GM19372 (cell line): ENCODE results near the gene CPM.

Experiments used
- ATAC-seq: cut with Tn5 transposase; IDR thresholded peaks from one replicate; pipeline ENCODE4 v1.9.1; 2021; ENCODE audit warnings: mild to moderate bottlenecking, low read depth, moderate library complexity; ENCODE audit not compliant: unreplicated experiment

CPM gene

DNA sequence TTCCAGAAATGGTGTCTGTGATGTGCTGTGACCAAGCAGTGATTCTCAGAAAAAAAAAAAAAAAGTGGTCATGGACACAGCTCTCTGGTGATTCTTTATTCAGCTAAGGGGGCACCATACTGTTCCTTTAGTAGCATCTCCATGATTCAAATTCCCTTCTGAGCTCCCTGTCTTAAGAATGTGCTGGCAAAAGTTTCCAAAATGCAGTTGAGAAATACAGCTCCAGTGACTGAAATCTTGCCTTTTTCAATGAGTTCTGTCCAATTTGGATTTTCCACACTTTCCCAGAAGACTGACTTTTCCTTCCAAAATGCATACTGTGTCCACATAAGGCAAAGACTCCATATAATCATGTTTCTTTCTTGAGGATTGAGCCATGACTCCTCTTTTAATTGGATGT, 24.3 kb upstream of the CPM start:
- no peak for ATAC-seq

DNA sequence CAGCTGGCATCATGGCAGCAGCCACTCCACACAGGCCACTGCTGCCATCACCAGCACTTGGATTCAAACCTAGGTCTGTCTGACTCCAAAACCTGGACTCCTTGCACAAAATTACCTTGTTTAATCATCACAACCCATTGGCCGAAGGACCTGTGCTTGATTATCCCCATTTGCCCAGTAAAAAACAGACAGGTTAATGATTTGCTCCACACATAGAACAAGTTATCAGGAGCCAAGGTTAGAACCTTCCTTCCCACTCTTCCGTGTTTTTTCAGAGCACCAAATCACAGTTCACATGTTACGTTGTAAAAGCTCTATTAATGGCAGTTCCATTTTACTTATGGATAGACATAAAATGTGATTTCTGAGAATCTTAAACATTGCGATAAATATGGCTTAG, 23.5 kb upstream of the CPM start:
- ATAC-seq: no peak

DNA sequence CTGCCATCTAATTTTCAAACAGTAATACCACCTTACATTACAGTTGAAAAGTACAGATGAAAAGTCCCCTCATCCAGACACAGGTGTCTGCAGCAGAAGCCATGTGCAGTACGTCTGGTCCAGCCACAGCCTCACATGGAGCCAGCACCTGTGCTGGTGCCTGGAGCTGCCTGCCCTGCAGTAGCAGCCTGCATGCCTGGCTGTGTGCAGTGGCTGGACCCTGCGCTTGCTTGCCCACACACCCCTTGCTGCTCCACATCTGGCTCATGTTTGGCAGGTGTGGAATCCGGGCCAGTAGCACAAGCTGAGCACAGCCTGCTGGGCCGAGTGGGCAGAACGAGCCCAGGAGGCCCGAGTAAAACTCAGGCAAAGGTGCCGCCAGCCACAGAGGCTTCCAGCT, 21.8 kb upstream of the CPM start:
- no peak for ATAC-seq

DNA sequence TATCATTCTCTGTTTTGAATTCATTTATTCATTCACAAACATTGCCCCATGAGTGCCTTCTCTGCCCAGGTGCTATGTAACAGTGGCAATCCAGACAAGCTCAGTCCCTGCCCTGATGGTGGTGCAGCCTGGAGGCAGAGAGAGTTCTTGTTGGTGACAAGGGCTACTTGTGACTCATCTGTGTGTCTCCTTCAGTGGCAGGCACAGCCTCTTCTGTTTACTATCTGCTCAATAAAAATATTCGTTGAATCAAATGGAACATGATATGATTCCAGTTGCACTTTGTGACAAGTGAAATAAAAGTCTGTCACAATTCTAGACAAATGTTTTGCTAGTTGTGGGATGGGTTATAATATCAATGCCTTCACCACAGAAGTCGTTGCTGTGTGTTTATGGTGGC, 20.6 kb upstream of the CPM start:
- no peak for ATAC-seq

DNA sequence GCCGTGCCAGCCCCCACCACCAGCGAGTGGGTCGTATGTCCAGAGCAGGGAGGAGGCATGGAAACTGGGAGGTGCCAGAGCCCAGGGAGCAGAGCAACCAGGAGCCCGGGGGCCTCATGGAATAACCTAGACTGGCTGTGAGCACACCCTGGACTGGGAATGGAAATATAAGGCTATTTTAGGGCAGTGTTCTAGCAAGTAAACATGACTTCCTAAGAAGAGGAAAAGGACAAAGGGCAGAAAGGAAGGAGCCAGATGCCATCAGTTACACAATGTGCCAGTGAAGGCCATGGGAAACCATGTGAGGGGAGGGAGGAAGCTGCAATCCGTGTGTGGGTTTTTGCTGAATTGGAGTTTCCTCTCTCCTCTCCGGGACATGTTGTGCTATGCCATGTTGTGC, 18.7 kb upstream of the CPM start:
- no peak for ATAC-seq

DNA sequence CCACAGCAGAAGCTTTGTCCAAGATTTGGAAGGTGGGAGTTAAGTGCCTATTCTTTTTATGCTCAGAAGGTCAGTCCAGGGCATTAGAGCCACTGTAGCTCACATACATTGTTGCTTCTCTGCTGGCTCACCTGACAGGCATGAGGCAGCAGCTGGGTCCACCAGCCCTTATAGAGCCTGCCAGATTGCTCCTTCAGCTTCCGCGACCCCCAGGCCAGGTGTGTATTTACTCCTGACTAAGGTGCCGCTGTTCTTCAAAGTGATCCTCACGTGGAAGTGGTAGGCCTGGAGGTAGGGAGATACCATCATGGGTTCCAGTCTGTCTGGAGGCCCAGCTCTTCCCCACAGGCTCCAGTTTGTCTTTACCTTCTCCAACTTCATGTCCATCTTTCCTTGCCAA, 17.5 kb upstream of the CPM start:
- ATAC-seq: no peak

DNA sequence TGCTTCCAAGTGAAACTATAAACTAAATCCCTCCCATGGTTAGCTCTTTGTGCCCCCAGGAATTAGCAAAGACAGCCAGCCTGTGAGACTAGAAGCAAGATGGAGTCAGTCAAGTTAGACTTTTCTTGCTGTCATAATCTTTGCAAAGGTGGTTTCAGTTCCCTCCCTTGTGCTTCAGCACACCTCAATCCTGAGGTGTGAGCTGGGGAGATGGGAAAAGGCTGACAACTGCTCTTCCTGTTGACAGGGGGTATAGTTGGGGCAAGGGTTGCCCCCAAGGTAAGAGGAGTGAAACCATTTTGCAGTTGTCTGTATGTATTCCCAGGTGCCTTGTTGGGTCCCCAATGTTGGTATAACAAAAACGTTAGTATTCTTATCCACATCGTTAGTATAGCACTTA, 12.3 kb upstream of the CPM start:
- no peak for ATAC-seq

DNA sequence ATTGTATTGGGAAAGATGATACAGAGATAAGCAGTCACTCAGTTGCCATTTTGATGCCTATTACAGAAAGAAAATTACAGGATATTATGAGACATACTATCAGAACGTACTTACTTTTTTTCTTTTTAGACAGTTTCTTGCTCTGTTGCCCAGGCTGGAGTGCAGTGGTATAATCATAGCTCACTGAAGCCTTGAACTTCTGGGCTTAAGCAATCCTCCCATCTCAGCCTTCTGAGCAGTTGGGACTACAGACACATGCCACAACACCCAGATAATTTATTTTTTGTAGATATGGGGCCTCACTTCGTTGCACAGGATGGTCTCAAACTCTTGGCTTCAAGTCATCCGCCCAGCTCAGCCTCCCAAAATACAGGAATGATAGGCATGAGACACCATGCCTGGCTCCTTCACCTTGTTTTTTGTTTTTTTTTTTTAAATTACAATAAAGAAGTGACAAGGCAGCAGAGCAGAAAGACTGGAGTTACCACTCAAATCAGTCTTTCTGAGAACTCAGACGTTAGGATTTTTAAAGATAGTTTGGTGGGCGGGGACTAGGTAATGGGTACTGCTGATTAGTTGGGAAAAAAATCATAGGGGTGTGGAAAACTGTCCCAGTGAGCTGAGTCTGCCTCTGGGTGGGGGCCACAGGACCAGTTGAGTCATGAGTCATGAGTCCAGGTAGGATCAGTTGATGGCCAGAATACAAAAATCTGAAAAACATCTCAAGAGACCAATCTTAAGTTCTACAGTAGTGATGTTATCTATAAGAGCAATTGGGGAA, 11.5 kb upstream of the CPM start:
- ATAC-seq: no peak

DNA sequence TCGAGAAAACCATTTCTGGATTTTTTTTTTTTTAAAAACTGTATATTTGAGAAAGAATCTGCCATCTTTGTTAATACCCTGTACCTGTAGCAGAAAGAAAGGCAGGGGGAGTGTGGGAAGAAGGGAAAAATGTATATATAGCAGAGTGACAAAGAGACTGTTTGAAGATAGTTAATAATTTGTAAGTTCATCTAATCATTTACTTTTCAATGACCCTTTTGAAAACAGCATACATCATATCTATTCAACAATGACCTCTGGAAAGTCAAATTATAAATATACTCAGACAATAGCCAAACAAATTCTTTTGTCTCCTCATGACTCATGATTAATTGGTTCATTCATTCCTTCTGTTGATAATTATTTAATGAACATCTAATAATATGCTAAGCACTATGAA, 10.9 kb upstream of the CPM start:
- ATAC-seq: no peak

DNA sequence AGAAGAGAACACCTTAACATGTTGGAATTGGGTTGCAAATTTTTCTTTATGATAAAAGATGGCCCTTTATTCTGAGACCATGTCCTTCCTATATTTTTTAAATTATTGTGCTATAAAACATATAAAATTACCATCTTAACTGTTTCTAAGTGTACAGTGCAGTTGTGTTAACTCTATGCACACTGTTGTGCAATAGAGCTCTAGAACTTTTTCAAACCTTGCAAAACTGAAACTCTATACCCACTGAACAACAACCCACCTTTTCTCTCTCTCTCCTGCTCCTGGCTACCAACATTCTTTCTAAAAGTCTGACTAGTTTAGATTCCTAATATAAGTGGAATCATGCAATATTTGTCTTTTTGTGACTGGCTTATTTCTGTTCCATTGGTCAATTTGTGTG, 7.8 kb upstream of the CPM start:
- no peak for ATAC-seq

DNA sequence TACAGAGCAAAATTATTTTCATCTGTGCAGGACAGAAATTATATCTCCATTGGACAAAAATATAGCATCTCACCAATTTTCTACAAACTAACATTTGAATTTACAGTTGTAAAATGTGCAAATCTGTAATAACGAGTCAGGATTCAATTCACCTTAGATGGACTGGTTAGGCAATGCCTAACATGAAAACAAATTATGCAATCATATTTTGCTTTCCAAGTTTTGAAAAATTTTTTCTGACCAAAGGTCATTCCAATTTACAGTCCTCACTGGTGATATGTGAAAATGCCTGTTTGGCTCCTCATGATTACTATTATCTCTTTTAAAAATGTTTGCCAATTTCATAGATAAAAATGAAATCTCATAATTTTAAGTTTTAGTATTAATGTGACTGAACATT, 6.5 kb upstream of the CPM start:
- no peak for ATAC-seq

DNA sequence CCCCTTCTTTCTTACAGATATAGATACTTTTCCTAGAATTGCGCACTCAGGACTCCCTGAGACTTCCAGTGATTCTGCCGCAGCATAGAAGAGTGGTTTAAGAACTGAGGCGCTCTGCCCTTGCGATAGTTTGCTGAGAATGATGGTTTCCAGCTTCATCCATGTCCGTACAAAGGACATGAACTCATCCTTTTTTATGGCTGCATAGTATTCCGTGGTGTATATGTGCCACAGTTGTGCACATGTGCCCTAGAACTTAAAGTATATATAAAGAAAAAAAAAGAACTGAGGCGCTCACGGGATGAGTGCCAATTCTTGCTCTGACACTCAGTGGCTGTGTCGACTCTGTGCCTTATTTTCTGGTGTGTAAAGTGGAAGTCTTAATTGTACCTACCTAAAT, 1.4 kb upstream of the CPM start:
- no peak for ATAC-seq

DNA sequence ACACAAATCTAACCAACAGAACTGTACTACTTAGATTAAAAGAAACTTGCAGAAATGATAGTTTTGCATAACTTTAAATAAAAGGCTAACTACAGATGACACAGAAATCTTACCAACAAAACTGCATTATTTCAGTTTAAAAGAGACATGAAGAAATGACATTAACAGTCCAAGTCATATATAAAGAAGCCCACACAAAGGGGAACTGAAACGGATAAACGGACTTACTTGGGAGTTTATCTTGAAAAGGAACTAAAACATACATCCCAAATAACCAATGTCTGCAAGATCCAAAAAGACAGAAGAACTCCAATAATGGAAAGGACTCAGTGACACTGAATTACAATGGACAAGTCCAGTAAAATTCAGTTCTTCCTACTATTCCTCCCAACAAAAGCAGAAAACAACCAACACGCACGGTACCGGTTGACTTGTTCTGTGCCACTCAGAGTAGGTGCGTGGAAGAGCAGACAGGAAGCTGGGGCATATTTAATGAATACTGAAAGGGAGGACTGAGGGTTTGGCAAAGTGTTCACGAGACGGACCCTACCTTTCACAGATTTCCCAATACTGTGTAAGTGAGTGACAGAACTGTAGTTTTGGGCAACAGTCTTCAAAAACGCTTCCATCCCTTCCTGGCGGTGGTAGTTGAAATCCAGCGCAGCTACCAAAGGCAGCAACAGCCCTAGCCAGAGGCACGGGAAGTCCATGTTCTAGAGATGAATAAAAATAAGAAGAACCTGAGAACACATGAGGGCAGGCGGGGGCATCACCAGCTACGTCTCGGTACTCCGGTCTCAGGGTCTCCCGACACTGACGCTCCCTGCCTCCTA, 627 bp downstream of the CPM start:
- ATAC-seq: peak; percentile 36

DNA sequence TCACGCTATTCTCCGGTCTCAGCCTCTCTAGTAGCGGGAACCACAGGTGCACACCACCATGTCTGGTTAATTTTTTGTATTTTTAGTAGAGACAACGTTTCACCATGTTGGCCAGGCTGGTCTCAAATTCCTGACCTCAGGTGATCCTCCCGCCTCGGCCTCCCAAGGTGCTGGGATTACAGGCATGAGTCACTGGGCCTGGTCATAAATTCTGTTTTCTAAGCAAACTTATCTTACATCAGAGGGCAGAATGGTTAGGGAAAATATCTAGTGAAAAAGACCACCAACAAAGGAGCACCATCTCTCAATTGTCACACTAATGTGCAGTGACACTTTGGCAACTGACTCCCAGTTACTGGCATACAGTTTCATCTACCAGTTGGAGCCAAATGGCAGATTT, 2.8 kb downstream of the CPM start:
- ATAC-seq: no peak

DNA sequence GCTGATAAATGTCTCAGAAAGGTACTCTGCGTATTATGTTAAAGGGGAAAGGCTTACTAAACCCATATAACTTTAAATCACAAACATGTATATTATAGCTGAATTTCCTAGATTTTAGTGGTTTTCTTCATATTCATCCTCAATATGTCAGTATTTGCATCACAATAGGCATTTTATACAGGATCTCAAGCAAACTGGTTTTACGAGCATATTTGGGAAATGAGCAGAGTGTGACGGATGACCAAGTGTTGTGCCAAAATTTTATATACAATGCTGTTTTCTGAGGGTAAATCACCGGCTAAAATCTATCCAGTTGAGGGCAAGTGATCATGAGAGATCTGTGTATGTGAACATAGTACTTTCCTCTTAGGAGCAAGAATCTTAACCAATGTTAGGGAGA, 8.4 kb downstream of the CPM start:
- ATAC-seq: no peak

DNA sequence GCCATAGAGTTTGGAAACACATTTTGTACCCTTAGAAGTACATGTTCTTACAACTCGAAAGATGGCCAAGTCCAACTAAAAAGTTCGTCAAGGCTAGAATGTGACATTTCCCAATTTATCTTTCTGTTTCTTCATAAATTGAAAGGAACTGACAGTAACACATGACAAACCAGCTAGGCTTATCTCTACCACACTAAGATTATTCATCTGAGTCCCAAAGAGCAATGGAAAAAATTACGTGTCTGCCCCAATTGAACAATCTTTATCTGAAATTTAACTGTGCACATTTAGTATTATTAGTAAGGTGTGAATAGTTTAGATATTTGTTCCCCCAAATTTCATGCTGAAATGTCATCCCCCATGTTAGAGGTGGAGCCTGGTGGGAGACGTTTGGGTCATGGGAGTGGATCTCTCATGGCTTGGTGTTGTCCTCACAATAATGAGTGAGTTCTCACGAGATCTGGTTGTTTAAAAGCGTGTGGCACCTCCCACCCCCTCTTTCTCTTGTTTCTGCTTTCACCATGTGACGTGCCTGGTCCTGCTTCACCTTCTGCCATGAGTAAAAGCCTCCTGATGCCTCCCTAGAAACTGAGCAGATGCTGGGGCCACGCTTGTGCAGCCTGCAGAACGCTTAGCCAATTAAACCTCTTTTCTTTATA, 13.3 kb downstream of the CPM start:
- ATAC-seq: no peak

DNA sequence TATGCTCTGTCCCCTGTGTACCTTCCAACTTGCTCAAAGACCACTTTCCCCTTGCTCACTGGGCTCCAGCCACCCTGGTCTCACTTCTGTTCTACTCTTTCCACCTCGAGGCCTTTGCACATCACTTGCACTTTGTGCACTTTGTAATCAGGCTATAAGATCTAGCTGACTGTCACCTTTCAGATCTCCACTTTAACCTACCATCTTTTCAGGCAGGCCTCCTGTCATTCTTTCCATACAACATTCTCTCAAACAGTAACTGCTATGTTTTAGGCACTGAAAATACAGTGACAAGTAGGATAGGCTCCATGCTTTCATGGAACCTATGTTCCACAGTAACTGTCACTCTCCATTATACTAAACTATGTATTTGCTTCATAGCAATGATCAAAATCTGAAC, 14.0 kb downstream of the CPM start:
- no peak for ATAC-seq

DNA sequence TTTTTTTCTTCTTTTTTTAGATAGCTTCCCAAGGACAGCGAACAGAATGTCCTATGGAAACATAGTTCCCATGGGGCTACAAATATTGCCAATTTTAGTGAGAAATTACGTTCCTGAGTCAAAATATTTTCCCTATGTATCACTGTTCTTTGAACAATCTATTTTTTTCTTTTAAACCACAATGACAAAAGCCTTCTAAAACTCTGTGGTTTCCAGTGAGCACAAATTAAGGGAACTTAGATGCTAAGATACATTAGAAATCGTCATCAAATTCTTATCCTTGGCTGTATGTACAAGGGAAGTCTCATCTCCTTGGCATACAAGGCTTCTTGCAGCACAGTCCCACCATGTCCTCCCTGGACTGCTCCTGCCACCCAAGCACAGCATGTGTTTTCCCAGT, 17.9 kb downstream of the CPM start:
- ATAC-seq: no peak

DNA sequence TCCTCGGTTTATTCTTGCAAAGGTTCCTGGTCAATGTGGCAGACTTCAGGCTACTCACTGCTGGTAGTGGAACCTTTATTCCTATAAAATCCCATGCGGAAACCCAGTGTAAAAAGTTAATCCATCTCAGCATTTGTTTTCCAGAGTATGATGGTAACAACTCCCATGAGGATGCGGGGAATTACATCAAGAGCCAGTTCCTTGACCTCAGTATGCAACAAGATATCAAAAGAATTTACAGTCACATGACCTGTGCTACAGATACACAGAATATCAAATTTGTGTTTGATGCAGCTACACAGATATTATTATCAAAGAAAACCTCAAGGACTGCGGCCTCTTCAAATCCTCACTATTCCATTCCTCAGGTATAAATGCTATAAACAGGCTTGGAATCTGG, 19.3 kb downstream of the CPM start:
- no peak for ATAC-seq

DNA sequence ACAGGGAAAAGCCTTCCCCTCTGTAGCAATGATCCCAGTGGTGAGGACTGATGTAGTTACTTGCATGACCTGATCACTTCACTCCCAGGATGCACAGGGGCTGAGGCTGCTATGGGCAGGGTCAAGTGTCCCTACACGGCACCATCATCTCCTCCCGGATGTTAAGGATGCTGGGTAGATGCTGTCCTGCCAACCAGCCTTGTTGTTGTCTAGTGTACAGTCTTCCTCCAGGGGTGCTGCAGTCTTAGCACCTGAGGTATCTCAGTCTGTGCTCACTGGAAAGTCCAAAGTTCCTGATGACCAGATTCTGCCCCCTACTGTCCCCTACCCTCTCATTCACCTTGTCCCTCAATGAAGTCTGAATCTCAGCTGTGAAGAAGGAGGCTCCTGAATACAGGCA, 20.1 kb downstream of the CPM start:
- no peak for ATAC-seq

DNA sequence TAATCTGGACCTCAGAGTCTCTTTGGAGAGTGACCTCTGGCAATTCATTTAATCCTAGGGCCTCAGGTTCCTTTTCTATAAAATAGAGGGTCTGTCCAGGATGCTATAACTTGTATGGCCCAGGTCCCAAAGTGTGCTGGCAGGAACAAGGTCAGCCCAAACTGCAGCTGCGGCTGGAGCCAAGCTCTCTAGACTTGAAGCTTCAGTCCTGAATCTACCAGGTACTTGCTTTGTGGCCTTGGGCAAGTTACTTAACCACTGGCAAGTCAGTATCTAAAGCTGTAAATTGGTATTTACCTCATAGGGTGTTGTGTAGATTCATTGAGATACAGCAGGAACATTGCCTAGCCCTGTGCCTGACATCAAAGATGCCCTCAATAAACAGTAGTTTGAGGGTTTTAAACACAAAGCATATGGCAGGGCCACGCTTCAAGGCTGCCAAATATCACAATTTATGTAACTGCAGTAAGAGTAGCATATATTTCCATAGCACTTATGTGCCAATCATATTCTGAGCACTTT, 21.7 kb downstream of the CPM start:
- ATAC-seq: no peak
